HepG2 (cell line): ENCODE results near the gene MEF2A. TPM values are rescaled to one million over a fixed set of nuclear protein-coding genes. Genes with fewer than 3 reads are reported as not detected.

Experiments used
- ATAC-seq: fragments of 200-7000 bp; cut with Tn5 transposase; 3 replicates; pipeline ENCODE4 v1.9.1; 2020; ENCODE audit warnings: mild to moderate bottlenecking, moderate library complexity
- BruUV-seq: library from RNA; stranded (reverse); fragments of 400-500 nt; replicated peaks from 2 replicates; lab custom pipeline; 2021; lab: Mats Ljungman, UMichigan
- CTCF ChIA-PET: fragments of 300-600 bp; formaldehyde crosslinking; extraction: SDS; loops from one replicate; lab custom pipeline; 2021; ENCODE audit warnings: low total read pairs, inconsistent platforms, low intra/inter-chr PET ratio; lab: Yijun Ruan, JAX
- POLR2A ChIA-PET: fragments of 350-600 bp; sonication (Branson Sonifier 250); formaldehyde crosslinking; loops from one replicate; lab custom pipeline; 2020; ENCODE audit warnings: antibody characterized with exemption, inconsistent platforms; lab: Yijun Ruan, JAX
- DNase-seq: peaks from one replicate; pipeline ENCODE4 v3.0.0-alpha.2; 2015; ENCODE audit warnings: low spot score
- FAIRE-seq: peaks from 3 replicates; lab custom pipeline; 2011; peaks lifted over from hg19 to GRCh38; lab: Jason Lieb, UNC
- H2AFZ ChIP-seq: one replicate; pipeline ENCODE4 v1.6.1; 2011; ENCODE audit warnings: low read length, inconsistent platforms
- H3K27ac ChIP-seq: fragments of 300-600 bp; 3 replicates; pipeline ENCODE4 v1.8.0; 2011; ENCODE audit warnings: mixed run types, mild to moderate bottlenecking, mixed read lengths, low read length, inconsistent platforms; ENCODE audit not compliant: insufficient read depth; ENCODE audit errors: extremely low read length
- H3K27me3 ChIP-seq, 2 experiments: fragments of 200-600 bp in 1 of 2; 2 replicates in 1 of 2; 3 replicates in 1 of 2; pipeline versions ENCODE4 v1.6.0 to v1.8.0; 2011; ENCODE audit warnings: low read length in 2 of 2, mild to moderate bottlenecking in 2 of 2, moderate library complexity in 2 of 2, inconsistent platforms in 1 of 2; ENCODE audit not compliant: insufficient read depth in 2 of 2, control insufficient read depth in 1 of 2
- H3K36me3 ChIP-seq, 2 experiments: fragments of 200-600 bp in 1 of 2; replicated peaks in 1 of 2; 2 replicates in 1 of 2; 3 replicates in 1 of 2; pipeline versions ENCODE4 v1.5.1 to v1.8.0; 2011; ENCODE audit warnings: low read length in 2 of 2, inconsistent platforms in 1 of 2; ENCODE audit not compliant: insufficient read depth in 2 of 2, control insufficient read depth in 1 of 2
- H3K4me1 ChIP-seq: 2 replicates; pipeline ENCODE4 v1.5.1; 2012; ENCODE audit warnings: low read length, inconsistent platforms; ENCODE audit not compliant: insufficient read depth
- H3K4me2 ChIP-seq: 2 replicates; pipeline ENCODE4 v1.6.0; 2011; ENCODE audit warnings: low read depth, low read length, inconsistent platforms
- H3K4me3 ChIP-seq, 3 experiments: fragments of 200-600 bp in 1 of 3; sonication (generic), shearing (Covaris generic) in 1 of 3; replicated peaks in 1 of 3; 2 replicates each; pipeline ENCODE4 v1.5.1; 2011 to 2016; ENCODE audit warnings: low read length in 3 of 3, inconsistent platforms in 2 of 3, low read depth in 2 of 3, mild to moderate bottlenecking in 2 of 3, control low read depth in 1 of 3, mixed read lengths in 1 of 3; ENCODE audit not compliant: insufficient read depth in 1 of 3
- H3K79me2 ChIP-seq: one replicate; pipeline ENCODE4 v1.6.1; 2011; ENCODE audit warnings: low read length, inconsistent platforms; ENCODE audit not compliant: insufficient read depth
- H3K9ac ChIP-seq: 2 replicates; pipeline ENCODE4 v1.6.0; 2011; ENCODE audit warnings: mild to moderate bottlenecking, low read depth, low read length, inconsistent platforms; ENCODE audit not compliant: insufficient read depth
- H3K9me3 ChIP-seq: 2 replicates; pipeline ENCODE4 v1.5.1; 2012; ENCODE audit warnings: mild to moderate bottlenecking, low read length
- H4K20me1 ChIP-seq: 2 replicates; pipeline ENCODE4 v1.6.0; 2011; ENCODE audit warnings: inconsistent platforms, mild to moderate bottlenecking, low read length, moderate library complexity; ENCODE audit not compliant: insufficient read depth
- GATA4 ChIP-seq: sonication (generic); IDR thresholded peaks from 2 replicates; pipeline ENCODE4 v1.6.1; 2016; ENCODE audit warnings: antibody characterized with exemption, low read depth, borderline replicate concordance
- SNAI1 ChIP-seq: sonication (generic); formaldehyde crosslinking; IDR thresholded peaks from 2 replicates; pipeline ENCODE4 v1.5.0; 2020; ENCODE audit warnings: mild to moderate bottlenecking, missing genetic modification reagents, borderline replicate concordance
- SRY ChIP-seq: sonication (generic); formaldehyde crosslinking; IDR thresholded peaks from 2 replicates; pipeline ENCODE4 v1.8.0; 2022; ENCODE audit warnings: mild to moderate bottlenecking, missing genetic modification reagents
- ZSCAN30 ChIP-seq: sonication (generic); formaldehyde crosslinking; IDR thresholded peaks from 2 replicates; pipeline ENCODE4 v1.5.0; 2020; ENCODE audit warnings: mild to moderate bottlenecking, missing genetic modification reagents
- WGBS: methylation state at CpG from one replicate; pipeline ENCODE4 v1.1.6; 2017; ENCODE audit warnings: low lambda C conversion rate; 5-methylcytosine and 5-hydroxymethylcytosine counted together
- in situ Hi-C: cut with HindIII; loops from 2 replicates; pipeline ENCODE4 v1.10.0; 2017; ENCODE audit warnings: low pct_unique_long_range_greater_than_20kb; ENCODE audit not compliant: extremely low pct_ligation_motif_present
- intact Hi-C: fragments of 100-400 bp; cut with micrococcal nuclease; formaldehyde crosslinking; loops from one replicate; pipeline ENCODE4 v1.10.0; 2022; ENCODE audit not compliant: unreplicated experiment
- polyA plus RNA-seq, 8 experiments: library from polyadenylated mRNA; depleted of rRNA in 3 of 8; stranded (reverse) in 7 of 8; unstranded in 1 of 8; fragments of >200 nt; fragmentation: Illumina TruSeq in 4 of 8; extraction: Trizol in 4 of 8; gene quantifications; 2 replicates each; pipeline versions ENCODE4 v1.2.1 to v1.2.3, GENCODE V29; 2011 to 2016; ENCODE audit warnings: low read depth in 4 of 8, missing spikeins in 1 of 8, mixed read lengths in 1 of 8; ENCODE audit not compliant: insufficient read depth in 1 of 8
- total RNA-seq, 5 experiments: library from RNA; depleted of rRNA; stranded (reverse); fragments of >200 nt; fragmentation: Illumina TruSeq; extraction: Trizol; gene quantifications; 2 replicates each; pipeline ENCODE4 v1.2.3, GENCODE V29; 2016; ENCODE audit warnings: low read depth in 1 of 5
- TF ChIP-seq, protein P1 (sequence below): sonication (generic); formaldehyde crosslinking; IDR thresholded peaks from 2 replicates; pipeline ENCODE4 v1.4.0; 2020; ENCODE audit warnings: mild to moderate bottlenecking, missing genetic modification reagents, borderline replicate concordance
- TF ChIP-seq, protein P2 (sequence below): sonication (generic); formaldehyde crosslinking; IDR thresholded peaks from 2 replicates; pipeline ENCODE4 v1.5.0; 2020; ENCODE audit warnings: missing genetic modification reagents
- TF ChIP-seq, protein P3 (sequence below): sonication (generic); formaldehyde crosslinking; IDR thresholded peaks from 2 replicates; pipeline ENCODE4 v1.5.0; 2020; ENCODE audit warnings: mild to moderate bottlenecking, missing genetic modification reagents
- TF ChIP-seq, protein P4 (sequence below): fragments of 450-650 bp; IDR thresholded peaks from 2 replicates; pipeline ENCODE4 v1.6.1; 2017; ENCODE audit warnings: mild to moderate bottlenecking

MEF2A gene
- total and polyA plus RNA-seq, 2 of the 13 experiments (the other 11 are each of a cell fraction or from before 2014, with no cell fraction given), result 15.2 to 24.4 TPM

DNA sequence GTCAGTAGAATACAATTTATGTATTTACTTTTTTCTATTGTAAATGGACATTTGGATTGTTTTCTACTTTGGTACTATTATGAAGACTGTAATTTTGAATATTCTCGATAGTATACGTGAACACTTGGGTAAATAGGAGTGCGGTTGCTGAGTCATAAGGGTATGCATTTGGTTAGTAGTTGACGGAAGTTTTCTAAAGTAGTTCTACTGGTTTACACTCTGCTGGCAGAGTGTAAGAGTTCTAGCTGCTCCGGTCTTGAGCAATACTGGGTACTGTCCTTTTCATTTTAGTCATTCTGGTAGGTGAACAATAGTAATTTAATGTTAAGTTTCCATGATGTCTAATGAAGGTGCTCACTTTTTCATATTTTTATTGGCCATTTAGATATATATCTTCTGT is 70.0 kb downstream of the MEF2A start (continued):
- TF ChIP-seq, protein P1, sequence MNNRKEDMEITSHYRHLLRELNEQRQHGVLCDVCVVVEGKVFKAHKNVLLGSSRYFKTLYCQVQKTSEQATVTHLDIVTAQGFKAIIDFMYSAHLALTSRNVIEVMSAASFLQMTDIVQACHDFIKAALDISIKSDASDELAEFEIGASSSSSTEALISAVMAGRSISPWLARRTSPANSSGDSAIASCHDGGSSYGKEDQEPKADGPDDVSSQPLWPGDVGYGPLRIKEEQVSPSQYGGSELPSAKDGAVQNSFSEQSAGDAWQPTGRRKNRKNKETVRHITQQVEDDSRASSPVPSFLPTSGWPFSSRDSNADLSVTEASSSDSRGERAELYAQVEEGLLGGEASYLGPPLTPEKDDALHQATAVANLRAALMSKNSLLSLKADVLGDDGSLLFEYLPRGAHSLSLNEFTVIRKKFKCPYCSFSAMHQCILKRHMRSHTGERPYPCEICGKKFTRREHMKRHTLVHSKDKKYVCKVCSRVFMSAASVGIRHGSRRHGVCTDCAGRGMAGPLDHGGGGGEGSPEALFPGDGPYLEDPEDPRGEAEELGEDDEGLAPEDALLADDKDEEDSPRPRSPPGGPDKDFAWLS, result no peak
- TF ChIP-seq SNAI1 (CRISPR knock-in tag) (no peak), SRY (CRISPR knock-in tag) (no peak)
- TF ChIP-seq, protein P2, sequence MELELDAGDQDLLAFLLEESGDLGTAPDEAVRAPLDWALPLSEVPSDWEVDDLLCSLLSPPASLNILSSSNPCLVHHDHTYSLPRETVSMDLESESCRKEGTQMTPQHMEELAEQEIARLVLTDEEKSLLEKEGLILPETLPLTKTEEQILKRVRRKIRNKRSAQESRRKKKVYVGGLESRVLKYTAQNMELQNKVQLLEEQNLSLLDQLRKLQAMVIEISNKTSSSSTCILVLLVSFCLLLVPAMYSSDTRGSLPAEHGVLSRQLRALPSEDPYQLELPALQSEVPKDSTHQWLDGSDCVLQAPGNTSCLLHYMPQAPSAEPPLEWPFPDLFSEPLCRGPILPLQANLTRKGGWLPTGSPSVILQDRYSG, result no peak

DNA sequence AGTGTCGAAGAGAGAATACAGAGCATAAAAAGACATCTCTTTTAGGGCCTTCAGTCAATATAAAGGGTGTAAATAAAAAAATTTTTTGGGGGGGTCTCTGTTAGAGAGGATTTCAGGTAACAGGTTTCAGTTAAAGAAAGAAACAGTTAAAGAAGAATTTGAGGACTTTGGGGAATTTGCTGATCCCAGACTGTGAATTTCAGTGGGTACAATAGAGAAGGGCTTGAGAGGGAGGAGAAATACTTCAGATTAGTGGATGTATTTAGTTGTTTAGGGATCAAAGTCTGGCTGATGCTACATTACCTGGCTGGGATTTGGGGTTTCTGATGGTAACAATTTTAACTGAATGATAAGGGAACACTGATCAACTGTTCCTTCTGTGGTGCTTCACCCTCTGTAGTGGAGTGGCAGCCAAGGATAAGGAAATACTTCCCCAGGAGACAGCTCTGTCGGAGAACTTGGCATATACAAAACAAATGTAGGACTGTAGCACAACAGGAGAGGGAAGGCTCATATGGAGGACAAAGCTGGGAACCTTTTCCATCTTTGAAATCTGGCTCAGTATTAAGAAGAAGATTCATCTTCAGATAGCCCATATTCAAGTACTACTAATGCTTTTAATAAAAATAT is 79.2 kb downstream of the MEF2A start:
- intact Hi-C loops, result no loop called here
- TF ChIP-seq GATA4 (no peak), ZSCAN30 (CRISPR knock-in tag) (no peak)
- TF ChIP-seq, protein P3, sequence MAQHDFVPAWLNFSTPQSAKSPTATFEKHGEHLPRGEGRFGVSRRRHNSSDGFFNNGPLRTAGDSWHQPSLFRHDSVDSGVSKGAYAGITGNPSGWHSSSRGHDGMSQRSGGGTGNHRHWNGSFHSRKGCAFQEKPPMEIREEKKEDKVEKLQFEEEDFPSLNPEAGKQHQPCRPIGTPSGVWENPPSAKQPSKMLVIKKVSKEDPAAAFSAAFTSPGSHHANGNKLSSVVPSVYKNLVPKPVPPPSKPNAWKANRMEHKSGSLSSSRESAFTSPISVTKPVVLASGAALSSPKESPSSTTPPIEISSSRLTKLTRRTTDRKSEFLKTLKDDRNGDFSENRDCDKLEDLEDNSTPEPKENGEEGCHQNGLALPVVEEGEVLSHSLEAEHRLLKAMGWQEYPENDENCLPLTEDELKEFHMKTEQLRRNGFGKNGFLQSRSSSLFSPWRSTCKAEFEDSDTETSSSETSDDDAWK (CRISPR knock-in tag), result no peak
- TF ChIP-seq, protein P4, sequence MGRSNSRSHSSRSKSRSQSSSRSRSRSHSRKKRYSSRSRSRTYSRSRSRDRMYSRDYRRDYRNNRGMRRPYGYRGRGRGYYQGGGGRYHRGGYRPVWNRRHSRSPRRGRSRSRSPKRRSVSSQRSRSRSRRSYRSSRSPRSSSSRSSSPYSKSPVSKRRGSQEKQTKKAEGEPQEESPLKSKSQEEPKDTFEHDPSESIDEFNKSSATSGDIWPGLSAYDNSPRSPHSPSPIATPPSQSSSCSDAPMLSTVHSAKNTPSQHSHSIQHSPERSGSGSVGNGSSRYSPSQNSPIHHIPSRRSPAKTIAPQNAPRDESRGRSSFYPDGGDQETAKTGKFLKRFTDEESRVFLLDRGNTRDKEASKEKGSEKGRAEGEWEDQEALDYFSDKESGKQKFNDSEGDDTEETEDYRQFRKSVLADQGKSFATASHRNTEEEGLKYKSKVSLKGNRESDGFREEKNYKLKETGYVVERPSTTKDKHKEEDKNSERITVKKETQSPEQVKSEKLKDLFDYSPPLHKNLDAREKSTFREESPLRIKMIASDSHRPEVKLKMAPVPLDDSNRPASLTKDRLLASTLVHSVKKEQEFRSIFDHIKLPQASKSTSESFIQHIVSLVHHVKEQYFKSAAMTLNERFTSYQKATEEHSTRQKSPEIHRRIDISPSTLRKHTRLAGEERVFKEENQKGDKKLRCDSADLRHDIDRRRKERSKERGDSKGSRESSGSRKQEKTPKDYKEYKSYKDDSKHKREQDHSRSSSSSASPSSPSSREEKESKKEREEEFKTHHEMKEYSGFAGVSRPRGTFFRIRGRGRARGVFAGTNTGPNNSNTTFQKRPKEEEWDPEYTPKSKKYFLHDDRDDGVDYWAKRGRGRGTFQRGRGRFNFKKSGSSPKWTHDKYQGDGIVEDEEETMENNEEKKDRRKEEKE, result no peak
- no peak overlapping the region for H3K4me3 ChIP-seq
- H3K9ac ChIP-seq, result no peak overlapping the region
- ChIA-PET POLR2A (no interaction called here), CTCF (no interaction called here)
- no peaks in the 10 kb centered on the region for H3K27me3 ChIP-seq
- H4K20me1 ChIP-seq, result no peaks in the 10 kb centered on the region
- no peak for DNase-seq
- no peaks in the 10 kb centered on the region for H3K79me2 ChIP-seq
- H2AFZ ChIP-seq, result no peak overlapping the region
- in situ Hi-C loops, result no loop called here
- no peak for ATAC-seq
- no TSS peak for BruUV-seq
- WGBS, result 97% methylated on average over 2 of the region's 2 CpGs
- H3K4me1 ChIP-seq, result peaks cover 8% of the 10 kb centered on the region
- no peak overlapping the region for H3K4me2 ChIP-seq
- no peaks in the 10 kb centered on the region for H3K9me3 ChIP-seq
- H3K27ac ChIP-seq, result no peak overlapping the region
- FAIRE-seq, result no peak
- H3K36me3 ChIP-seq, result peaks cover 0 to 12% of the 10 kb centered on the region in 2 experiments; a peak in 2 of 5 replicates
